Uterus (tissue), 2 donors: Measurements from ENCODE around the gene NBAS.
"Not testable (repeated sequence)": the region's sequence is repeated elsewhere in the genome, so short reads cannot be mapped to it uniquely, and the experiment has no call there.

Experiments
- POLR2A ChIP-seq, 2 donors: fragments of 450-650 bp; IDR thresholded peaks; one replicate each; pipeline ENCODE4 v1.6.1; 2016; ENCODE audit warnings: antibody characterized with exemption in 2 of 2, mild to moderate bottlenecking in 1 of 2, moderate library complexity in 1 of 2
- TF ChIP-seq, protein P1 (sequence below), 4 experiments: fragments of 200-600 bp in 2 of 4; fragments of 450-650 bp in 2 of 4; sonication (generic) in 2 of 4; IDR thresholded peaks; one replicate each; pipeline ENCODE4 v1.5.1; 2016 to 2019; ENCODE audit warnings: antibody characterized with exemption in 4 of 4, mild to moderate bottlenecking in 2 of 4, moderate library complexity in 1 of 4

DNA sequence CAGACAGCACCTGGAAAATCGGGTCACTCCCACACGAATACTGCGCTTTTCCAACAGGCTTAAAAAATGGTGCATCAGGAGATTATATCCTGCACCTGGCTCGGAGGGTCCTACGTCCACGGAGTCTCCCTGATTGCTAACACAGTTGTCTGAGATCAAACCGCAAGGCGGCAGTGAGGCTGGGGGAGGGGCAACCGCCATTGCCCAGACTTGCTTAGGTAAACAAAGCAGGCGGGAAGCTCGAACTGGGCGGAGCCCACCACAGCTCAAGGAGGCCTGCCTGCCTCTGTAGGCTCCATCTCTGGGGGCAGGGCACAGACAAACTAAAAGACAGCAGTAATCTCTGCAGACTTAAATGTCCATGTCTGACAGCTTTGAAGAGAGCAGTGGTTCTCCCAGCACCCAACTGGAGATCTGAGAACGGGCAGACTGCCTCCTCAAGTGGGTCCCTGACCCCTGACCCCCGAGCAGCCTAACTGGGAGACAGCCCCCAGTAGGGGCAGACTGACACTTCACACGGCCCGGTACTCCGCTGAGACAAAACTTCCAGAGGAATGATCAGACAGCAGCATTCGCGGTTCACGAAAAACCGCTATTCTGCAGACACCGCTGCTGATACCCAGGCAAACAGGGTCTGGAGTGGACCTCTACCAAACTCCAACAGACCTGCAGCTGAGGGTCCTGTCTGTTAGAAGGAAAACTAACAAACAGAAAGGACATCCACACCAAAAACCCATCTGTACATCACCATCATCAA, 121.2 kb downstream of the NBAS start:
- TF ChIP-seq, protein P1, sequence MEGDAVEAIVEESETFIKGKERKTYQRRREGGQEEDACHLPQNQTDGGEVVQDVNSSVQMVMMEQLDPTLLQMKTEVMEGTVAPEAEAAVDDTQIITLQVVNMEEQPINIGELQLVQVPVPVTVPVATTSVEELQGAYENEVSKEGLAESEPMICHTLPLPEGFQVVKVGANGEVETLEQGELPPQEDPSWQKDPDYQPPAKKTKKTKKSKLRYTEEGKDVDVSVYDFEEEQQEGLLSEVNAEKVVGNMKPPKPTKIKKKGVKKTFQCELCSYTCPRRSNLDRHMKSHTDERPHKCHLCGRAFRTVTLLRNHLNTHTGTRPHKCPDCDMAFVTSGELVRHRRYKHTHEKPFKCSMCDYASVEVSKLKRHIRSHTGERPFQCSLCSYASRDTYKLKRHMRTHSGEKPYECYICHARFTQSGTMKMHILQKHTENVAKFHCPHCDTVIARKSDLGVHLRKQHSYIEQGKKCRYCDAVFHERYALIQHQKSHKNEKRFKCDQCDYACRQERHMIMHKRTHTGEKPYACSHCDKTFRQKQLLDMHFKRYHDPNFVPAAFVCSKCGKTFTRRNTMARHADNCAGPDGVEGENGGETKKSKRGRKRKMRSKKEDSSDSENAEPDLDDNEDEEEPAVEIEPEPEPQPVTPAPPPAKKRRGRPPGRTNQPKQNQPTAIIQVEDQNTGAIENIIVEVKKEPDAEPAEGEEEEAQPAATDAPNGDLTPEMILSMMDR (IDR thresholded peaks at IDR 0.05) = not testable (repeated sequence)
- TF ChIP-seq POLR2A (IDR thresholded peaks at IDR 0.05) = not testable (repeated sequence)
